A673 (cell line): Measurements from ENCODE around the gene CACNA1A. TPM values are rescaled to one million over a fixed set of nuclear protein-coding genes. Genes with fewer than 3 reads are reported as not detected.

Experiments
- BruUV-seq: library from RNA; stranded (reverse); fragments of 400-500 nt; replicated peaks from 2 replicates; lab custom pipeline; 2021; lab: Mats Ljungman, UMichigan
- CTCF ChIA-PET: fragments of 300-600 bp; sonication (Branson Sonifier 250); formaldehyde crosslinking; loops from one replicate; lab custom pipeline; 2022; ENCODE audit warnings: antibody characterized with exemption; lab: Charles Lee
- POLR2A ChIA-PET: fragments of 300-600 bp; sonication (Branson Sonifier 250); formaldehyde crosslinking; loops from one replicate; lab custom pipeline; 2022; ENCODE audit warnings: antibody characterized with exemption; ENCODE audit not compliant: low non-redundant PET; lab: Charles Lee
- DNase-seq: peaks from one replicate; pipeline ENCODE4 v3.0.0-alpha.2; 2015; ENCODE audit warnings: low spot score
- H3K27ac ChIP-seq: fragments of 200-600 bp; sonication (generic); 2 replicates; pipeline ENCODE4 v1.5.1; 2016; ENCODE audit warnings: mixed run types, low read depth, mild to moderate bottlenecking, mixed read lengths, antibody characterized with exemption, low read length; ENCODE audit not compliant: poor library complexity, severe bottlenecking
- H3K27me3 ChIP-seq: fragments of 200-600 bp; sonication (generic); replicated peaks from 2 replicates; pipeline ENCODE4 v1.6.1; 2017; ENCODE audit warnings: mixed run types, low read depth, mild to moderate bottlenecking, mixed read lengths, antibody characterized with exemption, low read length; ENCODE audit not compliant: insufficient read depth, poor library complexity
- H3K36me3 ChIP-seq: fragments of 200-600 bp; sonication (generic); 2 replicates; pipeline ENCODE4 v1.6.1; 2016; ENCODE audit warnings: mixed run types, mild to moderate bottlenecking, mixed read lengths, antibody characterized with exemption, low read length; ENCODE audit not compliant: insufficient read depth, poor library complexity, severe bottlenecking
- H3K4me1 ChIP-seq: fragments of 200-600 bp; sonication (generic); 2 replicates; pipeline ENCODE4 v1.6.1; 2017; ENCODE audit warnings: mixed run types, mild to moderate bottlenecking, mixed read lengths, antibody characterized with exemption, low read length; ENCODE audit not compliant: insufficient read depth, poor library complexity, severe bottlenecking
- H3K4me3 ChIP-seq: fragments of 200-600 bp; sonication (generic); 2 replicates; pipeline ENCODE4 v1.5.1; 2016; ENCODE audit warnings: low read depth, mixed run types, mild to moderate bottlenecking, mixed read lengths, low read length; ENCODE audit not compliant: poor library complexity, severe bottlenecking
- H3K9me3 ChIP-seq: fragments of 200-600 bp; sonication (generic); 2 replicates; pipeline ENCODE4 v1.6.1; 2016; ENCODE audit warnings: mixed run types, low read depth, mild to moderate bottlenecking, mixed read lengths, antibody characterized with exemption, low read length; ENCODE audit not compliant: poor library complexity, severe bottlenecking
- EZH2 ChIP-seq: fragments of 200-600 bp; sonication (generic); IDR thresholded peaks from 2 replicates; pipeline ENCODE4 v1.6.1; 2017; ENCODE audit warnings: borderline replicate concordance, low read depth, mild to moderate bottlenecking, mixed read lengths, antibody characterized with exemption, low read length; ENCODE audit not compliant: poor library complexity, severe bottlenecking
- intact Hi-C: fragments of 100-400 bp; cut with micrococcal nuclease; formaldehyde crosslinking; loops from one replicate; pipeline ENCODE4 v1.10.0; 2022; ENCODE audit not compliant: unreplicated experiment
- total RNA-seq: library from RNA; stranded (reverse); gene quantifications from 2 replicates; pipeline ENCODE4 v1.2.3, GENCODE V29; 2021
- TF ChIP-seq, protein P1 (sequence below): fragments of 300-800, 200-600 bp; sonication (generic); conservative IDR thresholded peaks from 2 replicates; pipeline ENCODE4 v1.5.1; 2017; ENCODE audit warnings: low read depth, mild to moderate bottlenecking, antibody characterized with exemption, low read length, moderate library complexity, mixed read lengths

CACNA1A gene
- total RNA-seq, 1 experiment from 2014 or later = 3.2 TPM

DNA sequence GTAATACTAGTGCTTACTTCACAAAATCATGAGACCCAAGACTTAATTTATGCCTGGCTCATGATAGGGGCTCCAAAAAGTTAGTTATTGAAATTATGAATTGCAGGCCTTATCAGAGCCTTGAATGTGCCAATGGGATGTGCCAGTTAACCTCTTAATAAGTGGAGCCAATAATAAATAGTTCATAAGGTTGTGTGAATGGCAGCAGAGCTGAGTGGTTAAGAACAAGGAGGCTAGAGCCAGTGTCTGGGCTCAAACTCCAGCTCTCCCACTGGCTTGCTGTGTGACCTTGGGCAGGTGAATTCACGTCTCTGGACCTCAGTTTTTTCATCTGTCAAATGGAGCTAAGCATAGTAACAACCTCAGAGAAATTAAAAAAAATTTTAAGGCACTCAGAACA, 222.4 kb downstream of the CACNA1A start:
- POLR2A ChIA-PET = no interaction called here
- BruUV-seq = no TSS peak
- intact Hi-C loops = no loop called here
- no peaks in the 10 kb centered on the region for H3K36me3 ChIP-seq
- peaks cover 10% of the 10 kb centered on the region for H3K4me1 ChIP-seq
- H3K27me3 ChIP-seq = no peaks in the 10 kb centered on the region
- no peaks in the 10 kb centered on the region for H3K9me3 ChIP-seq
- no peak overlapping the region for H3K4me3 ChIP-seq
- TF ChIP-seq, protein P1, sequence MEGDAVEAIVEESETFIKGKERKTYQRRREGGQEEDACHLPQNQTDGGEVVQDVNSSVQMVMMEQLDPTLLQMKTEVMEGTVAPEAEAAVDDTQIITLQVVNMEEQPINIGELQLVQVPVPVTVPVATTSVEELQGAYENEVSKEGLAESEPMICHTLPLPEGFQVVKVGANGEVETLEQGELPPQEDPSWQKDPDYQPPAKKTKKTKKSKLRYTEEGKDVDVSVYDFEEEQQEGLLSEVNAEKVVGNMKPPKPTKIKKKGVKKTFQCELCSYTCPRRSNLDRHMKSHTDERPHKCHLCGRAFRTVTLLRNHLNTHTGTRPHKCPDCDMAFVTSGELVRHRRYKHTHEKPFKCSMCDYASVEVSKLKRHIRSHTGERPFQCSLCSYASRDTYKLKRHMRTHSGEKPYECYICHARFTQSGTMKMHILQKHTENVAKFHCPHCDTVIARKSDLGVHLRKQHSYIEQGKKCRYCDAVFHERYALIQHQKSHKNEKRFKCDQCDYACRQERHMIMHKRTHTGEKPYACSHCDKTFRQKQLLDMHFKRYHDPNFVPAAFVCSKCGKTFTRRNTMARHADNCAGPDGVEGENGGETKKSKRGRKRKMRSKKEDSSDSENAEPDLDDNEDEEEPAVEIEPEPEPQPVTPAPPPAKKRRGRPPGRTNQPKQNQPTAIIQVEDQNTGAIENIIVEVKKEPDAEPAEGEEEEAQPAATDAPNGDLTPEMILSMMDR = no peak
- TF ChIP-seq EZH2 = no peak
- H3K27ac ChIP-seq = no peak overlapping the region
- CTCF ChIA-PET = no interaction called here
- no peak for DNase-seq

- Histone ChIP-seq H3K27me3 (no peaks in the 10 kb centered on the region), H3K27ac (no peak overlapping the region), H3K4me3 (no peak overlapping the region), H3K9me3 (no peaks in the 10 kb centered on the region), H3K4me1 (peaks cover 10% of the 10 kb centered on the region), H3K36me3 (no peaks in the 10 kb centered on the region)
- peak; percentile 11 for DNase-seq
- CTCF ChIA-PET = no interaction called here
- intact Hi-C loops = no loop called here
- TF ChIP-seq EZH2 = no peak
- TF ChIP-seq, protein P1 = no peak
- no TSS peak for BruUV-seq
- POLR2A ChIA-PET = interaction anchor here (0.6 kb wide), 1 partner anchor 22 kb away, joined by 10 read pairs; no protein-coding TSS in a partner anchor
Measured at GRCh38 chr19:13282486-13283065, 223.7 kb downstream of the CACNA1A start.

DNA sequence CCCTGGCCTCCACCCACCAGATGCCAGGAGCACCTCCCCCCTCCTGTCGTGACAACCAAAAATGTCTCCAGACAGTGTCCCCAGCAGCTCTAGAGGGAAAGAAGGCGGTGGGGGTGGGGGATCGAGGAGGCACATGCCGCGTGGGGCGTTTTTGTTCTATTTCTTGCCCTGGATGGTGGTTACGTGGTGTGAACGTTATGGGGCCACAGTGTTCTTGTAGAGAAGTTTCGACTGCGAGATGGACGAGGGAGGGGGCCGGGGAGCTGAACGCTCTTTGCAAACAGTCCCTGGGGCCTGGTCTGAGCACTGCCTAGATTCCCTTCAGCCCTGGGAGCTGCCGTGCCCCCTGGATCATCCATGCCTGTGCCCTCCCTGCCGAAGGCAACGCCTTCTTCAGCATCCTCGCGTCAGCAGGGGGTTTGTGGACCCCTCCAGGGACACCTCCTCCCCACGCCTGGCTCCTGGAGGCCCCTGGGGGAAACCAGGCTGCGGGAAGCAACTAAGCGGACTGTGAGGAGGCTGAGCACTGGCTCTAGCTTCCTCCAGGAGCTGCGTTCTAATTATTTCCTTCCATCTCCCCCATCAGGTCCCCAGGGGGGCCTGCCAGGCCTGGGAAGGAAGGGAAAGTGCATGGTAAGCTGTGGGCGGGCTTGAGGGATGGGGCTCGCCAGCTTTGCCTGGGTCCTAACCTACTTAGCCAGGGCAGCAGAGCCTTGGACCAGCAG, 224.6 kb downstream of the CACNA1A start:
- POLR2A ChIA-PET = no interaction called here
- no peaks in the 10 kb centered on the region for H3K9me3 ChIP-seq
- TF ChIP-seq, protein P1 = no peak
- TF ChIP-seq EZH2 = no peak
- H3K27ac ChIP-seq = peak overlapping the region; percentile 24
- intact Hi-C loops = no loop called here
- no peak overlapping the region for H3K4me3 ChIP-seq
- H3K36me3 ChIP-seq = no peaks in the 10 kb centered on the region
- peaks cover 10% of the 10 kb centered on the region for H3K4me1 ChIP-seq
- no TSS peak for BruUV-seq
- DNase-seq = peak; percentile 74
- CTCF ChIA-PET = interaction anchor here (0.6 to 0.7 kb wide), 2 partner anchors 278 to 1125 kb away, joined by 5 to 12 read pairs; no protein-coding TSS in a partner anchor
- no peaks in the 10 kb centered on the region for H3K27me3 ChIP-seq
